Measurements from ENCODE around the gene PMM1. TPM values are rescaled to one million over a fixed set of nuclear protein-coding genes. Genes with fewer than 3 reads are reported as not detected.

PMM1 gene
- total and polyA plus RNA-seq, 2 experiments from 2014 or later = 34.0 to 53.7 TPM

DNA sequence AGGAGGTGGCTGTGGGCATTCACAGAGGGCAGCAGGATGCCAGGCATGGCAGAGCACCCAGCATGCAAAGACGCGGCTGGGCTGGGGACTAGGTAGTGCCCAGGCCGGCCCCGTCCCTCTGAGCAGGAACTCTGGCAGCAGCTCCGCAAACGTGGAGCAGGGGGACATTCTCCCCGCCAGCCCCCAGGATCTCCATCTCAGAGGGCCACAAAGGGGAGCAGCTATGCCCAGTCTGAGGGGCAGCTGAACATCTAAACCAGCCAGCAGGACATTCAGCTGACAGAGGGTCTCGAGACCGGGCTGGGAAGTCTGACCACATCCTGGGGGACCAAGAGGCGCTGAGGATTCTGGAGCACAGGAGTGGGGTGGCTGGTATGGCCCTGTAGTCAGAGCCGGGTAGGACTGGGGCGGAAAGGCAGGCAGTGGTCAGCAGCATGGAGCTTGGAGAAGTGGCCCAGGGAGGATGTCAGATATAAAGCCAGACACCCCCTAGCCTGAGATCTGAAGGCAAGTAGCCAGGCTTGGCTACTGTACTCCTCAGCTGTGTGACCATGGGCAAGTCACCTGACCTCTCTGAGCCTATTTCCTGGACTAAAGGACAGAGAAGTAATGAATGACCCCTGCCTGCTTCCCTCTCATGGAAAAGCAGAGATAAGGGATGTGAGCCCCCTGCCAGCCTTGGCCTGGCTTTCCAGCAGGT lies 10.2 kb downstream of the PMM1 start:
- TF ChIP-seq, protein P1, sequence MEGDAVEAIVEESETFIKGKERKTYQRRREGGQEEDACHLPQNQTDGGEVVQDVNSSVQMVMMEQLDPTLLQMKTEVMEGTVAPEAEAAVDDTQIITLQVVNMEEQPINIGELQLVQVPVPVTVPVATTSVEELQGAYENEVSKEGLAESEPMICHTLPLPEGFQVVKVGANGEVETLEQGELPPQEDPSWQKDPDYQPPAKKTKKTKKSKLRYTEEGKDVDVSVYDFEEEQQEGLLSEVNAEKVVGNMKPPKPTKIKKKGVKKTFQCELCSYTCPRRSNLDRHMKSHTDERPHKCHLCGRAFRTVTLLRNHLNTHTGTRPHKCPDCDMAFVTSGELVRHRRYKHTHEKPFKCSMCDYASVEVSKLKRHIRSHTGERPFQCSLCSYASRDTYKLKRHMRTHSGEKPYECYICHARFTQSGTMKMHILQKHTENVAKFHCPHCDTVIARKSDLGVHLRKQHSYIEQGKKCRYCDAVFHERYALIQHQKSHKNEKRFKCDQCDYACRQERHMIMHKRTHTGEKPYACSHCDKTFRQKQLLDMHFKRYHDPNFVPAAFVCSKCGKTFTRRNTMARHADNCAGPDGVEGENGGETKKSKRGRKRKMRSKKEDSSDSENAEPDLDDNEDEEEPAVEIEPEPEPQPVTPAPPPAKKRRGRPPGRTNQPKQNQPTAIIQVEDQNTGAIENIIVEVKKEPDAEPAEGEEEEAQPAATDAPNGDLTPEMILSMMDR (IDR thresholded peaks at IDR 0.05; ENCODE audit: low read depth, low read length) = no peak
- no peaks in the 10 kb centered on the region for H3K9me3 ChIP-seq (ENCODE audit: low read depth)
- no peaks in the 10 kb centered on the region for H3K27me3 ChIP-seq
- no peak overlapping the region for H3K4me3 ChIP-seq
- DNase-seq (ENCODE audit: low read depth in 1 of 2, low spot score in 1 of 2) = no peak
- no peaks in the 10 kb centered on the region for H3K4me1 ChIP-seq (ENCODE audit: low read depth)
- H3K36me3 ChIP-seq = no peaks in the 10 kb centered on the region
- H3K27ac ChIP-seq = no peak overlapping the region

DNA sequence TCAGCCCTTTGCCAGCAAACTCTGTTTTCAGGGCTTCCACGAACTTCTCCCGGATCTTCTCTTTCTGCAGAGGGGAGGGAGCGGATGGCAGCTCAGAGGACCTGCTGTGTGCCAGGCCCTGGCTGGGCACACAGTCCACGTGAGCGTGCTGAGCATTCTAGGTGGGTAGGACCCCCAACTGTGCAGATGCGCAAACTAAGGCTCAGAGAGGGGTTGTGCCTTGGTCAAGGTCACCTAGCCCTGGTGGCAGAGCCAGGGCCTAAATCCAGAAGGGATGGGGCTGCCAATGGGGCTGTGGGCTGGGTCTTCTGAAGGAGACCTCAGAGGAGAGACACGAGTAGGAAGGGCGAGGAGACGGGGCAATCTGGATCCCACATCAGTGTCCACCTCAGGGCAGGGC lies 10.8 kb downstream of the PMM1 start:
- H3K9me3 ChIP-seq (ENCODE audit: low read depth) = no peaks in the 10 kb centered on the region
- H3K27ac ChIP-seq = no peak overlapping the region
- H3K36me3 ChIP-seq = no peaks in the 10 kb centered on the region
- TF ChIP-seq, protein P1 (IDR thresholded peaks at IDR 0.05; ENCODE audit: low read depth, low read length) = no peak
- no peaks in the 10 kb centered on the region for H3K4me1 ChIP-seq (ENCODE audit: low read depth)
- H3K4me3 ChIP-seq = no peak overlapping the region
- DNase-seq (ENCODE audit: low read depth in 1 of 2, low spot score in 1 of 2) = no peak
- no peaks in the 10 kb centered on the region for H3K27me3 ChIP-seq

DNA sequence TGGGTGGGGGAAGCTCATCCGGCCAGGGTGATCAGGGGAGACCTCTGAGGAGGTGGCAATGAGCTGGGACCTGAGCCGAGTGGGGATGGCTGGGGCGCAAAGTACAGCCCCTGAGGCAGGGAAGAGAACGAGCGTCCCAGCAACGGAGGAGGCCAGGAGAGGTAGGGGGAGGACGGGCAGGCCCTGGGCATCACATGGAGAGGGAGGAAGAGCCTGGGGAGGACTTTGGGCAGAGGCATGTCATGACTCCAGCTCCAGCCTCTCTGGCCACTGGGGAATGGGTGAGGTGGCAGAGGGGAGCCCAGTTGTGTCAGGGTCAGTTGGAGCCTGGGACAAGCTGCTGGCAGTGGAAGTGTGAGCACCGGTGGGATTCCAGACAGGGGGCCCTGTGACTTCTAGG lies 11.5 kb downstream of the PMM1 start:
- DNase-seq (ENCODE audit: low read depth in 1 of 2, low spot score in 1 of 2) = no peak
- no peak overlapping the region for H3K27ac ChIP-seq
- H3K4me1 ChIP-seq (ENCODE audit: low read depth) = no peaks in the 10 kb centered on the region
- TF ChIP-seq, protein P1 (IDR thresholded peaks at IDR 0.05; ENCODE audit: low read depth, low read length) = no peak
- no peaks in the 10 kb centered on the region for H3K9me3 ChIP-seq (ENCODE audit: low read depth)
- no peaks in the 10 kb centered on the region for H3K27me3 ChIP-seq
- no peaks in the 10 kb centered on the region for H3K36me3 ChIP-seq
- H3K4me3 ChIP-seq = no peak overlapping the region

DNA sequence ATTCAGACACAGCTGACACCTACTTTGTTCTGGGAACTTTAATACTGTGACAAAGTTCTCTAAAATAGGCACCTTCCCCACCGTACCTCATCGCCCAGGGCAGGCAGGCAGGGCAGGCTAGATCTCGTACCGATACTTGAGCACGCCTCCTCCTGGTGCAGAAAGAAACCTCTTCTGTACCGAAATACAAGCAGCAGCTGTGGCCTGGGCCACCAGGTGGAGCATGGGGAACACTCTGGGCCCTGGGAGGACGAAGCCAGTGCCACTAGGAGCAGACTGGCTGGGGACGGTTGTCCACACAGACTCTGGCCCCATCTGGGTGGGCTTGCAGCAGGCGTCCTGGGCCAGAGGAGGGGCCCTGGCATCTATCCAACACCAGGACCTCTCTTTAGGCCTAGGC lies 12.8 kb downstream of the PMM1 start:
- Histone ChIP-seq H3K27me3 (no peaks in the 10 kb centered on the region), H3K36me3 (no peaks in the 10 kb centered on the region), H3K27ac (no peak overlapping the region), H3K4me1 (ENCODE audit: low read depth) (no peaks in the 10 kb centered on the region), H3K9me3 (ENCODE audit: low read depth) (no peaks in the 10 kb centered on the region), H3K4me3 (no peak overlapping the region)
- peak; percentile 48 to 77 for DNase-seq (ENCODE audit: low read depth in 1 of 2, low spot score in 1 of 2)
- TF ChIP-seq, protein P1 (IDR thresholded peaks at IDR 0.05; ENCODE audit: low read depth, low read length) = peak; percentile 63

DNA sequence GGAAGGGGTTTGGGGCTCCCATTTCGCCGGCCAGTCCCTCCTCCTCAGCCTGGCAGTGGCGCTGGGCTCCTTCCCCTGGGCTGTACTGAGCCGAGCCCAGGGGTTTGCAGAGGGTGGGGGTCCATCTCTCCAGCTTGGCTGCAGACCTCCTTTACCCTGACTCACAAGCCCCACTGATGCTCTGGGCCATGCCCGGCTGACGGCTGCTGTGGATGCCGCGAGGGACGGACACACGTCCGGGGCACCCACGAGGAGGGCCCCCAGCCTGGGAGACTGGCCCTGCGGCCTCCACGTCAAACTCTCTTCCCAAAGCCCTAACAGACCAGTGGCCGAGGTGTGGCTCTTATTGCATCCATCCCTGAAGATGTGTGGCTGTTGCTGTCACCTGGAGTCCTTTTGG lies 14.1 kb downstream of the PMM1 start:
- Histone ChIP-seq H3K4me3 (no peak overlapping the region), H3K27ac (no peak overlapping the region), H3K36me3 (no peaks in the 10 kb centered on the region), H3K4me1 (ENCODE audit: low read depth) (no peaks in the 10 kb centered on the region), H3K9me3 (ENCODE audit: low read depth) (no peaks in the 10 kb centered on the region), H3K27me3 (no peaks in the 10 kb centered on the region)
- TF ChIP-seq, protein P1 (IDR thresholded peaks at IDR 0.05; ENCODE audit: low read depth, low read length) = no peak
- DNase-seq (ENCODE audit: low read depth in 1 of 2, low spot score in 1 of 2) = no peak

All from cardiac muscle cell (in vitro differentiated cells and primary cell).